HG03060 (cell line): Measurements from ENCODE around the gene CD24.
"Not testable (repeated sequence)": the region's sequence is repeated elsewhere in the genome, so short reads cannot be mapped to it uniquely, and the experiment has no call there.

Experiments
- ATAC-seq: cut with Tn5 transposase; IDR thresholded peaks from one replicate; pipeline ENCODE4 v1.9.1; 2021; ENCODE audit warnings: low read depth, moderate number of reproducible peaks; ENCODE audit not compliant: unreplicated experiment

The CD24 gene

DNA sequence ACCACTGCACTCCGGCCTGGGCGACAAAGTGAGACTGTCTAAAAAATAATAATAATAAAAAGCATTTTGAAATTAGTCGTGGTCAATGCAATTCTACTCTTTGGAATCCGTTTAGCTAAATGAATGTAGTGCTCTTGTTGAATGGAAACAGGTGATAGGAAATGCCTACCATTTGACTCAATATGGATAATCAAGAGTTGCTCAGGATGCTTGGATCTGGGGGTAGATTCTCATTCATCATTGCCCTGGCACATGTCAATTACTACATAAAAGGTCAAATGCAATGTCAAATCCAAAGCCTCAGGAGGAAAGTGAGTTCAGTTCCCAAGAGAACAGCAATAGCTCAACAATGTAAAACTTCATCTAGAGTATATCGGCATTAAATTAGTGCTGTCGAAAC lies 3.8 kb downstream of the CD24 start:
- not testable (repeated sequence) for ATAC-seq

DNA sequence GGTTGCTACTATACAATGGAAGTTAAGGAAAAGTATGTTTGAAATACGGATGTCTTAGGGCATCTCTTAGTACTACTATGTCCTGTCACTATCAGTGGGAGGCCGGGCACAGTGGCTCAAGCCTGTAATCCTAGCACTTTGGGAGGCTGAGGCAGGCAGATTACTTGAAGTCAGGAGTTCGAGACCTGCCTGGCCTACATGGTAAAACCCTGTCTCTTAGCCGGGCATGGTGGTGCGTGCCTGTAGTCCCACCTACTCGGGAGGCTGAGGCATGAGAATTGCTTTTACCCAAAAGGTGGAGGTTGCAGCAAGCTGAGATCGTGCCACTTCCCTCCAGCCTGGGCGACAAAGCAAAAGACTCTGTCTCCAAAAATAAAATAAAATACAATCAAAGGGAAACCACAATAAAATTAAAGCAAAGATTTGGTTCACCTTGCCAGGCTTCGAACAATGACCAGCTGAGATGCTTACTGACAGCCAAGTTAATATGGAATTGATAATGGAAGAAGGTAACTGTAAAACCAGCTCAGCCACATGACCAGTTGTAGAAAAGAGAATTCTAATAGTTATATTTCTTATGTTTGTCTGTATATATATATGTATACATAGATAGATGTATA lies 6.5 kb downstream of the CD24 start:
- no peak for ATAC-seq

DNA sequence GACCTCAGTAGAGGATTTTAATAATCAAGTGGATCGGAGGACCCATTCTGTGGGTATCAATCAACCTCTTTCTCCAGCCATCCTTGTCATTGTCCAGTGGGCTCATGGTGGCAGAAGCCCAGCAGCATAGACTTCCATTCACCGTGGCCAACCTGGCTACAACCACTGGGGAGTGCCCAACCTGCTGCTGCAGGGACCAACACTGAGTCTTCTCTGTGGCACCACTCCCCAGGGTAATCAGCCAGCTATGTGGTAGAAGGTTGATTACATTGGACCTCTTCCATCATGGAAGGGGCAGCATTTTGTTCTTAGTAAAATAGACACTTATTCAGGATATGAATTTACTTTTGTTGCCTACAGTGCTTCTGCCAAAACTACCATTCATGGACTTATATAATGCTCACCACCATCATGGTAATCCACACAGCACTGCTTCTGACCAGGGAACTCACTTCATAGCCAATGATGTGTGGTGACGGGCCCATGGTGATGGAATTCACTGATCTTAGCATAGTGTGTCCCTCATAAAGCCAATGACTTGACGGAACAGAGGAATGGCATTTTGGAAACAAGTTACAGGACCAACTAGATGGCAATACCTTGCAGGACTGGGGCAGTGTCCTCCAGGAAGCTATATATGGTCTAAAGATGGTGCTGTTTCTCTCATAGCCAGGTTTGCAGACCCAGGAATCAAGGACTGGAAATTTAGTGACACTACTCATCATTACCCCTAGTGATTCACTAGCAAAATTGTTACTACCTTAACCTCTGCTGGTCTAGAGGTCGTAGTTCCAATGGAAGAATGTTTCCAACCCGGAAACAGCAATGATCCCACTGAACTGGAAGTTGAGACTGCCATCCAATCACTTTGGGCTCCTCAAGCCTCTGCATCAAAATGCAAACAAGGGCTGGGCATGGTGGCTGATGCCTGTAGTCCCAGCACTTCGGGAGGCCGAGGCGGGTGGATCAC lies 7.6 kb downstream of the CD24 start:
- no peak for ATAC-seq

DNA sequence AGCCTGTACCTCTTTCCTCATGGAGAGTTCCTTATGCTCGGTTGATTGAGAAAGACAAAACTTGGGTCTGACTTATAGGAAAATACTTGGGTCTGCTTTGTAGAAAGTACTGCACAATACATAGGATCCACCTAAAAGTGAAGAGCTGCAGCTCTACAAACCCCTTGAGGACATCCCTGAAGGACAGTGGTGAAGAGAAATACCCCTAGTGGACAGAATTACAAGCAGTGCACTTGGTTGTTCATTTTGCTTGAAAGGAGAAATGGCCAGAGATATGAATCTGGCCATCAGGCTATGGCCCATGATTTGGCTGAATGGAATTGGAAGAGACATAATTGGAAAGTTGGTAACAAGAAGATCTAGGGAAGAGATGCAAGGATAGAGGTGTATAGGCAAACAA lies 8.3 kb downstream of the CD24 start:
- ATAC-seq: no peak

DNA sequence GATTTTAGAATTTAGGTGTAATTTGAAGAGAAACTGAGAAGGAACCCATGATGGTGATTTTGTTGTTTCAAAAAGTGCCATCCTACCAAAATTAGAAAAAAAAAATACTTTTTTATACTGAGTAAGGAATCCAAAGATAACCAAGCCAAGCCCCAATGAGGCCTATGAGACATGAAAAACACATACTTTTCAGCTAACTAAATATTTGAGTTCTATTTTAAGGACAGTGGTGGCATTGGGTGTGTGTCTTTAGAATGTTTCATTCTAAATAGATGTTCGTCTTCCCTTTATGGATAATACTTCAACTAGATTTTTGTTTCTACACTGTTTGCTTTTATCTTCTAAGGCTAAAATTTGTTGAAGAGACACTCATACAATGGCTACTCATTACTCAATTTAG lies 9.6 kb downstream of the CD24 start:
- no peak for ATAC-seq

DNA sequence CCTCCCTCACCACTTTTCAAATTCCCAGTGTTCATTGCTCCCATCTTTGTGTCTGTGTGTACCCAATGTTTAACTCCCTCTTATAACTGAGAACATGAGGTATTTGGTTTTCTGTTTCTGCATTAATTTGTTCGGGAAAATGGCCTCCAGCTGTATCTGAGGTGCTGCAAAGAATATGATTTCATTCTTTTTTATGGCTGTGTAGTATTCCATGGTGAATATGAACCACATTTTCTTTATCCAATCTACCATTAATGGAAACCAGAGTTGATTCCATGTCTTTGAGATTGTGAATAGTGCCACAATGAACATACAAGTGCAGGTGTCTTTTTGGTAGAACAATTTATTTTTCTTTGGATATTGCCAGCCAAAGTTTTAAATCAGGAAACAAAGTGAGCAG lies 10.4 kb downstream of the CD24 start:
- ATAC-seq: no peak

DNA sequence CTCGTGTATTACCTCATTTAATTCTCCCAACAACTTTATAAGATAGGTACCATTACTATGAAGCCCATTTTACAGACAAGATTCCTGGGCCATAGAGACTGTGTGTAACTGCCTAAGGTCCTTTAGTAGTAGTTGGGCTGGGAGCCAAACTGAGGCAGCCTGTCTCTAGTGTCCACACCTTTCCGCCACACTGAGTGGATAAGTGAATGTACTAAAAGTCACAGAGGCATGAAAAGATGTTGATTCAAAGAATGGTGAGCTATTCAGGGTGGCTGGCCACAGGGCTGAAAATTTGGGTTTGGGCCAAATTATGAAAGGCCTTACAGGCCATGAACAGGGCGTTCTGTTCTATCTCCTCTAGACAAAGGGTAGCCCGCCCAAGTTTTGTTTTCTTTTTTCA lies 11.0 kb downstream of the CD24 start:
- no peak for ATAC-seq

DNA sequence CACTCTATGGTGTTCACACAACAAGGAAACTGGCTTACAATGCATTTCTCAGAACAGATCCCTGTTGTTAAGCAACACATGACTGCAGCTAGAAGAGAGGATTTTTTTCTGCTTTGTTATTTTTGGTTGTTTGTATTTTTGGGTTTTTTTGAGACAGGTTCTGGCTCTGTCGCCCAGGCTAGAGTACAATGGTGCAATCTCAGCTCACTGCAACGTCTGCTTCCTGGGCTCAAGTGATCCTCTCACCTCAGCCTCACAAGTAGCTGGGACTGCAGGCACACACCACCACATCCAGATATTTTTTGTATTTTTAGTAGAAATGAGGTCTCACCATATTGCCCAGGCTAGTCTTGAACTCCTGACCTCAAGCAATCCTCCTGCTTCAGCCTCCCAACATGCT lies 12.7 kb downstream of the CD24 start:
- ATAC-seq: no peak

DNA sequence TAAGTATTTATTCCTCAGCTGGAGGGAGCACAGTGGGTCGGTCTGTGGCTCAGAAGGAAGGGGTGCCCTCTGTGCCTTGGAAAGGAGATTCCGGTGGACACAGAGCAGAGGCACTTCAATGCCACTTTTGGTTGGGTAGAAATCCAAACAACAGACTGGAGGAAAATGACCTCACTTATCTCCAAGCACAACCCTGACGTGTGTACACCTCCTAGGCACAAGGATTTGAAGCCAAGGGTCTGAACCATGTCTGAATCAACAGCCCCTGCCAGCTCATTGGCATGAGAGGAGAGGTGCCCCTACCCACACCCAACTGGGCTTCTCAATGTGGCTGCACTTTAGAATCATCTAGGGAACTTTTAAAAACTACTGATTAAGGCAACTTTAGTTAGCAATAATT lies 13.4 kb downstream of the CD24 start:
- ATAC-seq: no peak

DNA sequence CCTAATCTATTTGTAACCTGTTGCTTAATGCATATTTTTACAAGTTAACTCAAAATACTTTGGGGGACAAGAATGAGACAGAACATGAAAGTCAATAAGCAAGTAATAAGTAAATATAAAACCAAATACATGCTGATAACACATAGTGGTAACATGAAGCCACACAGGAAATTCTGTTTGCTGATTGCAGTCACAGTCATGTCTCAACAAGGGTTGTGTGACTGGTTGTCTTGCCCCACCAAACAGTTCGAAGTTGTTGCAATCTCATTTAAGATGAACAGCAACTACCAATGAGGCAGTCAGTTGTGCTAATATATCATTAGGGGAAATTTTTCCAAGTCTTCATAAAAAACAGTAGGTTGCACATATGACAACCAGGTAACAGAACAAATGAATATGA lies 14.5 kb downstream of the CD24 start:
- ATAC-seq: no peak

DNA sequence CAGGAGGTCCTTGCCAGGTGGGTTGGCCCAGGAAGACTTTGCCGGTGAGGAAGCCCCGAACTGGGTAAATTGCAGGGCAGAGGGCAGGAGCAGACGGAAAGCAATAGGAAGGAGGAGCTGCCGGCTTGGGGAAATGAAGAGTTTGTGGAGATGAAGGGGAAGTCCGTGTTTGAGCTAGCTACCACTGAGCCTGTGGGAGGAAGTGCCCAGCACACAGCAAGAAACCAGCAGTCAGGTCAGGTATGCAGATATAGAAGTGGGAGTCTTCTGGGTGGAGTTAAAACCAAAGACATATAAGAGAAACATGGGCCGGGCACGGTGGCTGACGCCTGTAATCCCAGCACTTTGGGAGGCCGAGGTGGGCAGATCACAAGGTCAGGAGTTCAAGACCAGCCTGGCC lies 34.7 kb downstream of the CD24 start:
- no peak for ATAC-seq

DNA sequence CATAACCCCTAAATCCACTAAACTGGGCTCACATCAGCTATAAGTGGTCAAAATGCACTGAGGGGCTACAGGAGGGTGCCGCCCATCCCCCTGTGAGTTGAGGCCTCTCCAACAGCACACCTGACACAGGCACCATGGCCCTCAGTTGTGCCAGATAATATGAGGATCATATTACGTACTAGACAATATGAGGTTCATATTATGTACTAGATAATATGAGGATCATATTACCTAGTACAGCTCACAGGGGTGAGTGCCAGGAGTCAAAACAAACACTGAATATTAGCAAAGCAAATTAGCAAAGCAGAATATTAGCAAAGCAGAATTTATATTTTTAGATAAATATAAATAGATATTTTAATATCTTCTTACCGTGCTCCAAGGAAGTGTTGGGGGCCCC lies 35.3 kb downstream of the CD24 start:
- ATAC-seq: no peak

DNA sequence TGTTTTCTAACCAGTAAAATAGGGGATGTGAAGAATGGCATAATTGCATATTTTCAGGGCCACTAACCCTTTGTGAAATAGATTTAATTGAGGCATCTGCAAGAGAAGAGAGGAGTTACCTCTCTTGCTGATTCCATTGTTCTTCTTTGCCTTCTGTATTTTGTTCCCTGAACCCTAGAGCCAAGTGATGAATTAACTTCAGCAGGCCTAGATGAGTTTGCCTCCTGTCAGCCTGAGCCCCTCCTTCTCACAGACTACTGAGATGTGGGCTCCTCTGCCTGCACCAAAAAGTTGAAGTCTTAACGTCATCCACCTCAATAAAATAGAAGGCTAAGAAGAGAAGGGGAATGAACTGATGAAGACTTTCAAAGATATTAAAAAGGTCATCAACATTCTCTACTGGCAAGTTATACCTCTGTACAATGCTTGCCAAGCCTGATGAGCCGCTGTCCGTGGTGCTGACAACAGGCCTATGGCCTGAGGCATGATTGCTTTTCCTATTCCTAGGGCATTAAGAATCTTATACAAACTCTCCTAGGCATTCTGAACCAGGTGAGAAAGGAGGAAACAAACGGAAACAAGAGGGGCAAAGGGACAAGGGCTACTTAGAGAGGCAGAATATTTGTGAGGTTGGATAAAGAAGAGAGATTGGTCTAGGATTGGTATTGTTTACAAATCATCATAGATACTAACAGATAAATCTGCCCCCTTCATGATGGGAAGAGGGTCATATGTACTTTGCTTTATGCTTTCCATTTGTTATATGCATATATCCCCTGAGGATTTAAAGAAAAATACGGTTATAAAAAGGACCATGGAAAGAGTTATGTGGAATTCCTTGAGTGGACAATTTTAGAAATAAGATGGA lies 46.8 kb downstream of the CD24 start:
- ATAC-seq: no peak

DNA sequence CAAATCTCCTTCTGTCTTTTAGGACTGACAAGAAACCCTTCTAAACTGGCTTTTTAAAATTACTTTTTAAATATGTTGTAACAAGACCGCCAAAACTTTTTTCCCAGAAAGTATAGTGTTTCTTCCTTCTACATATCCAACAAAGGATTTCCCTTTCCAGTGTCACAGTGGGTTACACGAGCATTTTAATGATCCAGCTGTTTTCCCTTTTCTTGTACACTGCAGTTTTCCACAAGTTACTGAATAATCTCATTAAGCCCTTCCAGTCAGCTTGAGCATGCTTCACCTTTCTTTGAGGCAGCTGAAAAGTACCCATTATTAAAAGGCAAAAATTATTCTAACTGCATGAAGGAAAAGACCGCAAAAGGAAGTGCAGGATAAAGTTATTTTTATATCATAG lies 48.6 kb downstream of the CD24 start:
- ATAC-seq: no peak

DNA sequence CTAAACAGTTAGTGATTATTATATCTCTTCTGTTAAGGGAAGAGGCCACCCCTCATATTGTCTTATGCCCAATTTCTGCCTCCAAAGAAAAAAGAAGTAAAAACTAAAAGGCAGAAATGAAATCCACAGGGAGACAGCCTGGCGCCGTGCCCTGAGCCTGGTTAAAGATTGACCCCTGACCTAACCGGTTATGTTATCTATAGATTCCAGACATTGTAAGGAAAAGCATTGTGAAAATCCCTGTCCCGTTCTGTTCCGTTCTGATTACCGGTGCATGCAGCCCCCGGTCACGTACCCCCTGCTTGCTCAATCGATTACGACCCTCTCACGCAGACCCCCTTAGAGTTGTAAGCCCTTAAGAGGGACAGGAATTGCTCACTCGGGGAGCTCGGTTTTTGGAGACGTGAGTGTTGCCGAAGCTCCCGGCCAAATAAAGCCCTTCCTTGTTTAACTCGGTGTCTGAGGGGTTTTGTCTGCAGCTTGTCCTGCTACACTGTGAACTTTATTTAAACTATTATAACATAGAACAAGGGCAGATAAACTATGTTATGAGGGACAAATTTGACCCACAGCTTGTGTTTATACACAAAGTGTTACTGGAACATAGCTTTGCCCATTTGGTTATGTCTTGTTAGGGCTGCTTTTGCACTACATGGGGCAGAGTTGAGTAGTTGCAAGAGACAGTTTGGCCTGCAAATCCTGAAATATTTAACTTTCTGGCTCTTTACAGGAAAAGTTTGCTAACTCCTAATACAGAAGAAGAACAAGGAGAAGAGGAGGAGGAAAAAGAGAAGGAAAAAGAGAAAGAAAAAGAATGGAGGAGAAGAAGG lies 49.6 kb downstream of the CD24 start:
- no peak for ATAC-seq

DNA sequence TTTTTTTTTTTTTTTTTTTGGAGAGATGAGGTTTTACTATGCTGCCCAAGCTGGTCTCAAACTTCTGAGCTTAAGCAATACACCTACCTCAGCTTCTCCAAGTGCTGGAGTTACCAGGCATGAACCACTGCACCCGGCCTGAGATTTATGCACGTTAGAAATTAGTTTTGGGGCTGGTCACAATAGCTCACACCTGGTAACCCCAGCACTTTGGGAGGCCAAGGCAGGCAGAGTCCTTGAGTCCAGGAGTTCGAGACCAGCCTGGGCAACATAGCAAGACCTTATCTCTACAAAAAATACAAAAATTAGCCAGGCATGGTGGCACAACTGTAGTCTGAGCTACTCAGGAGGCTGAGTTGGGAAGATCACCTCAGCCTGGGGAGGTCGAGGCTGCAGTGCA lies 51.9 kb downstream of the CD24 start:
- no peak for ATAC-seq
